Vagina (tissue), 2 donors: Measurements from ENCODE around the gene BMAL1. TPM values are rescaled to one million over a fixed set of nuclear protein-coding genes. Genes with fewer than 3 reads are reported as not detected.

Experiments
- DNase-seq, 2 donors: peaks; one replicate each; pipeline ENCODE4 v3.0.0-alpha.2; 2017; ENCODE audit errors: extremely low spot score in 2 of 2
- H3K27ac ChIP-seq: fragments of 200-600 bp; sonication (generic); one replicate; pipeline ENCODE4 v1.5.1; 2019
- H3K27me3 ChIP-seq: fragments of 200-600 bp; sonication (generic); one replicate; pipeline ENCODE4 v1.5.1; 2019
- H3K36me3 ChIP-seq, 2 donors: fragments of 200-600 bp; sonication (generic); one replicate each; pipeline ENCODE4 v1.5.1; 2017 to 2019
- H3K4me1 ChIP-seq: fragments of 200-600 bp; sonication (generic); one replicate; pipeline ENCODE4 v1.5.1; 2019
- H3K4me3 ChIP-seq, 2 donors: fragments of 200-600 bp; sonication (generic); 1 replicate in 1 of 2; 2 replicates in 1 of 2; pipeline ENCODE4 v1.5.1; 2016 to 2019
- H3K9me3 ChIP-seq: fragments of 200-600 bp; sonication (generic); one replicate; pipeline ENCODE4 v1.5.1; 2019
- POLR2A ChIP-seq, 2 donors: fragments of 450-650 bp; IDR thresholded peaks; one replicate each; pipeline ENCODE4 v1.6.1; 2017; ENCODE audit warnings: antibody characterized with exemption in 2 of 2, mild to moderate bottlenecking in 2 of 2, moderate library complexity in 2 of 2
- POLR2AphosphoS5 ChIP-seq, 2 donors: sonication (generic); formaldehyde crosslinking; IDR thresholded peaks; one replicate each; pipeline ENCODE4 v1.9.0; 2017; ENCODE audit warnings: antibody characterized with exemption in 2 of 2, mild to moderate bottlenecking in 2 of 2, low read depth in 1 of 2; ENCODE audit not compliant: insufficient read depth in 1 of 2
- intact Hi-C: fragments of 100-400 bp; cut with DNase I; formaldehyde crosslinking; loops from one replicate; pipeline ENCODE4 v1.15.1; 2023
- total RNA-seq: library from RNA; depleted of rRNA; stranded (reverse); fragments of >200 nt; gene quantifications from one replicate; pipeline ENCODE4 v1.2.3, GENCODE V29; 2016
- TF ChIP-seq, protein P1 (sequence below), 3 experiments: fragments of 450-650 bp in 2 of 3; fragments of 200-600 bp in 1 of 3; sonication (generic) in 1 of 3; IDR thresholded peaks; one replicate each; pipeline ENCODE4 v1.5.1; 2017 to 2019; ENCODE audit warnings: antibody characterized with exemption in 3 of 3, mild to moderate bottlenecking in 2 of 3, moderate library complexity in 2 of 3

The BMAL1 gene
- total RNA-seq, 1 donor from 2014 or later, result 44.0 TPM

- no peaks in the 10 kb centered on the region for H3K9me3 ChIP-seq
- H3K4me3 ChIP-seq, result no peak overlapping the region
- DNase-seq, result no peak
- peaks cover 33% of the 10 kb centered on the region for H3K4me1 ChIP-seq
- TF ChIP-seq, protein P1, sequence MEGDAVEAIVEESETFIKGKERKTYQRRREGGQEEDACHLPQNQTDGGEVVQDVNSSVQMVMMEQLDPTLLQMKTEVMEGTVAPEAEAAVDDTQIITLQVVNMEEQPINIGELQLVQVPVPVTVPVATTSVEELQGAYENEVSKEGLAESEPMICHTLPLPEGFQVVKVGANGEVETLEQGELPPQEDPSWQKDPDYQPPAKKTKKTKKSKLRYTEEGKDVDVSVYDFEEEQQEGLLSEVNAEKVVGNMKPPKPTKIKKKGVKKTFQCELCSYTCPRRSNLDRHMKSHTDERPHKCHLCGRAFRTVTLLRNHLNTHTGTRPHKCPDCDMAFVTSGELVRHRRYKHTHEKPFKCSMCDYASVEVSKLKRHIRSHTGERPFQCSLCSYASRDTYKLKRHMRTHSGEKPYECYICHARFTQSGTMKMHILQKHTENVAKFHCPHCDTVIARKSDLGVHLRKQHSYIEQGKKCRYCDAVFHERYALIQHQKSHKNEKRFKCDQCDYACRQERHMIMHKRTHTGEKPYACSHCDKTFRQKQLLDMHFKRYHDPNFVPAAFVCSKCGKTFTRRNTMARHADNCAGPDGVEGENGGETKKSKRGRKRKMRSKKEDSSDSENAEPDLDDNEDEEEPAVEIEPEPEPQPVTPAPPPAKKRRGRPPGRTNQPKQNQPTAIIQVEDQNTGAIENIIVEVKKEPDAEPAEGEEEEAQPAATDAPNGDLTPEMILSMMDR (IDR thresholded peaks at IDR 0.05), result no peak
- no peak for TF ChIP-seq POLR2A (IDR thresholded peaks at IDR 0.05)
- no peak for TF ChIP-seq POLR2AphosphoS5 (IDR thresholded peaks at IDR 0.05; ENCODE audit: insufficient read depth in 1 of 2, low read depth in 1 of 2)
- H3K27me3 ChIP-seq, result no peaks in the 10 kb centered on the region
- intact Hi-C loops, result loop anchor here (10.0 kb wide), 1 partner anchor 51 kb away; no protein-coding TSS in a partner anchor
- H3K27ac ChIP-seq, result no peak overlapping the region
- no peaks in the 10 kb centered on the region for H3K36me3 ChIP-seq
Observed at GRCh38 chr11:13283636-13284035, 6.0 kb downstream of the BMAL1 start.

- TF ChIP-seq, protein P1 (IDR thresholded peaks at IDR 0.05), result no peak
- TF ChIP-seq POLR2A (IDR thresholded peaks at IDR 0.05) (no peak), POLR2AphosphoS5 (IDR thresholded peaks at IDR 0.05; ENCODE audit: insufficient read depth in 1 of 2, low read depth in 1 of 2) (no peak)
- DNase-seq, result no peak
- Histone ChIP-seq H3K4me1 (peaks cover 20% of the 10 kb centered on the region), H3K9me3 (no peaks in the 10 kb centered on the region), H3K36me3 (no peaks in the 10 kb centered on the region), H3K4me3 (no peak overlapping the region), H3K27me3 (no peaks in the 10 kb centered on the region), H3K27ac (no peak overlapping the region)
- intact Hi-C loops, result loop anchor here (10.0 kb wide), 1 partner anchor 50 kb away; no protein-coding TSS in a partner anchor
Observed at GRCh38 chr11:13284776-13285588, 7.4 kb downstream of the BMAL1 start.

GRCh38 chr11:13286279-13286821 is 8.8 kb downstream of the BMAL1 start:
- no peak overlapping the region for H3K27ac ChIP-seq
- H3K36me3 ChIP-seq, result no peaks in the 10 kb centered on the region

GRCh38 chr11:13287036-13287435 is 9.4 kb downstream of the BMAL1 start:
- no peaks in the 10 kb centered on the region for H3K36me3 ChIP-seq
- intact Hi-C loops, result loop anchor here (10.0 kb wide), 1 partner anchor 48 kb away; no protein-coding TSS in a partner anchor
- no peaks in the 10 kb centered on the region for H3K27me3 ChIP-seq
- no peak for DNase-seq
- TF ChIP-seq, protein P1 (IDR thresholded peaks at IDR 0.05), result no peak
- TF ChIP-seq POLR2AphosphoS5 (IDR thresholded peaks at IDR 0.05; ENCODE audit: insufficient read depth in 1 of 2, low read depth in 1 of 2) (no peak), POLR2A (IDR thresholded peaks at IDR 0.05) (no peak)
- no peak overlapping the region for H3K27ac ChIP-seq
- no peak overlapping the region for H3K4me3 ChIP-seq
- no peaks in the 10 kb centered on the region for H3K9me3 ChIP-seq
- H3K4me1 ChIP-seq, result peaks cover under 1% of the 10 kb centered on the region

More at GRCh38 chr11:13286279-13286821, 8.8 kb downstream of the BMAL1 start:
- H3K4me1 ChIP-seq, result peaks cover 7% of the 10 kb centered on the region
- no peaks in the 10 kb centered on the region for H3K9me3 ChIP-seq
- no peaks in the 10 kb centered on the region for H3K27me3 ChIP-seq
- intact Hi-C loops, result loop anchor here (10.0 kb wide), 1 partner anchor 48 kb away; no protein-coding TSS in a partner anchor
- TF ChIP-seq, protein P1 (IDR thresholded peaks at IDR 0.05), result no peak
- no peak for TF ChIP-seq POLR2AphosphoS5 (IDR thresholded peaks at IDR 0.05; ENCODE audit: insufficient read depth in 1 of 2, low read depth in 1 of 2)
- TF ChIP-seq POLR2A (IDR thresholded peaks at IDR 0.05), result no peak
- H3K4me3 ChIP-seq, result no peak overlapping the region
- no peak for DNase-seq
